ENCODE results near the gene ABCF2. TPM values are rescaled to one million over a fixed set of nuclear protein-coding genes. Genes with fewer than 3 reads are reported as not detected.

Gene ABCF2
- total RNA-seq, 1 experiment from 2014 or later: 69.0 TPM

DNA sequence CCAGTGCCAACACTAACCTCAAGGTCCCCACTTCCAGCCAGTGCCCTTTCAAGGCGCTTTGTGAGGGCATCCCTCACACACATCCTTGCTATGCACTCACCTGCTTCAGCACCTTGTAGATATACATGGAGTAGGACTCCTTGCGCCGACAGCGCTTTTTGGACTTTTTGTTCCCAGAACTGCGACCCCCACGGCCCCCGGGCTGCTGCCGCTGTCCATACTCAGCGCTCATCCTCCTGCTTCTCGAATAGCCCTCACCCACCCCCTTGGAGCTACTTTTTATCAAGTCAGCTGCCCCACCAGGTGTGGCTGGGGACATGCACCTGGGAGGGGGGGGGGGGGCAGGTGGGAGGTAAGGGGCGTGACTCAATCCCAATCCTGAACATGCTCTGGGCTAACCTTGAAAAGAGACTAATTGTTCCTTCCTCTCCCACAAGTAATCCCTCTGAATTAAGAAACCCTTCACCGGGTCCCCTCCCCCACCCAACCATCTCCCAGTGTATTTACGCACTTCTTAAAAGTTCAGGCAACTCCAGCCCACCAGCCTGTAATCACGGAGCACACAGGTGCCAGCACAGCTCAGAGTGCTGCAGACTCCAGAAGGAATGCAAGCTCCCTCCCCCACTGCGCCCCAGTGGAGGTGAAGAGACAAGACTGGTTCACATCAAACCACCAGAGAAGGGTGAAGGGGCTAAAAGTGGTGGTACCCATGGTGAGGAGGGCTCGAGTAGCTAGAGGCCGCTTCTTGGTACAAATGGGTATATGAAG lies 16.7 kb downstream of the ABCF2 start, which contains the start of gene H2BK1:
Gene H2BK1 (minus strand): TSS at position 402 of the 768 bp plus-strand sequence. CDS start 170 bp downstream, at position 232.
- BruUV-seq (replicated peaks): no TSS peak
- TF ChIP-seq EZH2 (IDR thresholded peaks at IDR 0.05; ENCODE audit: borderline replicate concordance, low read depth, low read length, poor library complexity, severe bottlenecking) (no peak), CTCF (conservative IDR thresholded peaks at IDR 0.05; ENCODE audit: low read depth, low read length) (no peak)
- Histone ChIP-seq H3K4me1 (ENCODE audit: insufficient read depth, low read length, poor library complexity, severe bottlenecking) (no peaks in the 10 kb centered on the region), H3K4me3 (ENCODE audit: low read depth, low read length, poor library complexity, severe bottlenecking) (no peak within 1 kb of the TSS), H3K9me3 (ENCODE audit: low read depth, low read length, poor library complexity, severe bottlenecking) (no peaks in the 10 kb centered on the region), H3K27ac (ENCODE audit: low read depth, low read length, poor library complexity, severe bottlenecking) (no peak within 1 kb of the TSS), H3K27me3 (replicated peaks; ENCODE audit: insufficient read depth, low read depth, low read length, poor library complexity) (peaks cover 8% of the 10 kb centered on the region), H3K36me3 (ENCODE audit: insufficient read depth, low read length, poor library complexity, severe bottlenecking) (peaks cover 27% of the 10 kb centered on the region)
- intact Hi-C loops (cut with micrococcal nuclease; ENCODE audit: unreplicated experiment): no loop called here
- no peak for DNase-seq (ENCODE audit: low spot score)
- ChIA-PET POLR2A (ENCODE audit: low non-redundant PET) (no interaction called here), CTCF (no interaction called here)

DNA sequence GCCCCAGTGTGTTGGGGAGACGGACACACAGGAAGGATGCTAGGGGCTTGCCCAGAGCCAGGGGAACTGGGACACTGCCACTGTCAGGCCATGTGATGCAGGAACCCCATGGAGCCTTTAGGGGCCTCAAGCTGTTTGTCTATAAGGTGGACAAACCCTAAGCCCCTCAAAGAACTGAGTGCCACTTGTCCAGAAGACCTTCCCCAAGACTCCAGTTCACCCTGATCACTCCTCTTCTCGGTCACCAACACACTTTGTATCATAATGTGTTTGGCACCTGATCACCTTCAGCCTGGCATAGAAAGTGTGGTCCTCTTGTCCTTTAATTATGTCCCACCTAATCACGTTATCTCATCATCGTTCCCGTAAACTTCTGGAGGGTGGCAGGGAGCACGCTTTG lies 17.4 kb downstream of the ABCF2 start:
- Histone ChIP-seq H3K4me1 (ENCODE audit: insufficient read depth, low read length, poor library complexity, severe bottlenecking) (no peaks in the 10 kb centered on the region), H3K27ac (ENCODE audit: low read depth, low read length, poor library complexity, severe bottlenecking) (no peak overlapping the region), H3K27me3 (replicated peaks; ENCODE audit: insufficient read depth, low read depth, low read length, poor library complexity) (peaks cover 14% of the 10 kb centered on the region), H3K4me3 (ENCODE audit: low read depth, low read length, poor library complexity, severe bottlenecking) (no peak overlapping the region), H3K36me3 (ENCODE audit: insufficient read depth, low read length, poor library complexity, severe bottlenecking) (peaks cover 21% of the 10 kb centered on the region), H3K9me3 (ENCODE audit: low read depth, low read length, poor library complexity, severe bottlenecking) (no peaks in the 10 kb centered on the region)
- ChIA-PET CTCF (no interaction called here), POLR2A (ENCODE audit: low non-redundant PET) (no interaction called here)
- TF ChIP-seq CTCF (conservative IDR thresholded peaks at IDR 0.05; ENCODE audit: low read depth, low read length): no peak
- TF ChIP-seq EZH2 (IDR thresholded peaks at IDR 0.05; ENCODE audit: borderline replicate concordance, low read depth, low read length, poor library complexity, severe bottlenecking): no peak
- no peak for DNase-seq (ENCODE audit: low spot score)
- intact Hi-C loops (cut with micrococcal nuclease; ENCODE audit: unreplicated experiment): no loop called here
- no TSS peak for BruUV-seq (replicated peaks)

DNA sequence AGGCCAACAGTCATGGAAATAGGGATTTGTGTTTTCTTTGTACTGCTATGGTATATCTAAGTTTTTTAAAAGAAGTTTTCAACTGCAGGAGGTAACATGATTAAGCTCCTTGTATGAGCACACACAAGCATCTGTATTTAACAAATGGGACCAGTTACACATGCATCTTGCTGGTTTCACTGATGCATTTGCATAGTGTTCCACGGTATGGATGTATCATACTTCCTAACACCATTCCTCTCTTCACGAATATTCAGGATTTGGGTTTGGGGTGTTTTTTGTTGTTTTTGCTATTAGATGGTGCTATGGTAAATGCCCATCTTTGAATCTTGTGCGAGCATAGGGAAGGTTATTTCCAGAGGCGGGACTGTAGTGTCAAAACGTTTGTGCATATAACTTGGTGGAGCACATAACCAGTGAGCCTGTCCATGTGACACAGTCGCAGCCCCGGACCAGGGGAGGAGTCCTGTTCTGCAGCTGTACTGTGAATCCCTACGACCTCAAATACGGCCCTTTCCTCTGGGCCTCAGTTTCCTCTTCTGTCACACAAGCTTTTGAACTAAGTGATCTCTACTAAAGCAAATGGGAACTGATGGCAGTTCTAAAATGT lies 18.6 kb downstream of the ABCF2 start:
- BruUV-seq (replicated peaks): no TSS peak
- Histone ChIP-seq H3K27ac (ENCODE audit: low read depth, low read length, poor library complexity, severe bottlenecking) (no peak overlapping the region), H3K4me3 (ENCODE audit: low read depth, low read length, poor library complexity, severe bottlenecking) (no peak overlapping the region), H3K27me3 (replicated peaks; ENCODE audit: insufficient read depth, low read depth, low read length, poor library complexity) (peaks cover 27% of the 10 kb centered on the region), H3K4me1 (ENCODE audit: insufficient read depth, low read length, poor library complexity, severe bottlenecking) (no peaks in the 10 kb centered on the region), H3K9me3 (ENCODE audit: low read depth, low read length, poor library complexity, severe bottlenecking) (no peaks in the 10 kb centered on the region), H3K36me3 (ENCODE audit: insufficient read depth, low read length, poor library complexity, severe bottlenecking) (peaks cover 12% of the 10 kb centered on the region)
- no peak for TF ChIP-seq CTCF (conservative IDR thresholded peaks at IDR 0.05; ENCODE audit: low read depth, low read length)
- TF ChIP-seq EZH2 (IDR thresholded peaks at IDR 0.05; ENCODE audit: borderline replicate concordance, low read depth, low read length, poor library complexity, severe bottlenecking): no peak
- POLR2A ChIA-PET (ENCODE audit: low non-redundant PET): no interaction called here
- no peak for DNase-seq (ENCODE audit: low spot score)
- CTCF ChIA-PET: interaction anchor here (0.9 kb wide), 1 partner anchor 35 kb away, joined by 3 read pairs; no protein-coding TSS in a partner anchor
- intact Hi-C loops (cut with micrococcal nuclease; ENCODE audit: unreplicated experiment): no loop called here

Data from A673 (cell line).